Measurements from ENCODE around the gene JAM3.

The JAM3 gene

GRCh38 chr11:134139873-134140331, 71.0 kb downstream of the JAM3 start:
- TF ChIP-seq CTCF (conservative IDR thresholded peaks at IDR 0.05; ENCODE audit: low read depth, low read length) = peak; percentile 92
- H3K4me3 ChIP-seq (ENCODE audit: low read length) = no peak overlapping the region
- peak; percentile 29 for DNase-seq (ENCODE audit: low read depth)

- no peak for TF ChIP-seq CTCF (conservative IDR thresholded peaks at IDR 0.05; ENCODE audit: low read depth, low read length)
- DNase-seq (ENCODE audit: low read depth) = no peak
These were observed 72.2 kb downstream of the JAM3 start for GRCh38 chr11:134140961-134141490.

GRCh38 chr11:134142536-134142935, 73.7 kb downstream of the JAM3 start:
- H3K4me3 ChIP-seq (ENCODE audit: low read length) = no peak overlapping the region
- no peak for DNase-seq (ENCODE audit: low read depth)
- no peak for TF ChIP-seq CTCF (conservative IDR thresholded peaks at IDR 0.05; ENCODE audit: low read depth, low read length)

More at GRCh38 chr11:134140961-134141490, 72.2 kb downstream of the JAM3 start:
- no peak overlapping the region for H3K4me3 ChIP-seq (ENCODE audit: low read length)

GRCh38 chr11:134143801-134144200, 74.9 kb downstream of the JAM3 start:
- DNase-seq (ENCODE audit: low read depth) = no peak
- no peak for TF ChIP-seq CTCF (conservative IDR thresholded peaks at IDR 0.05; ENCODE audit: low read depth, low read length)
- no peak overlapping the region for H3K4me3 ChIP-seq (ENCODE audit: low read length)

GRCh38 chr11:134144744-134145143, 75.9 kb downstream of the JAM3 start:
- H3K4me3 ChIP-seq (ENCODE audit: low read length) = no peak overlapping the region
- DNase-seq (ENCODE audit: low read depth) = no peak
- TF ChIP-seq CTCF (conservative IDR thresholded peaks at IDR 0.05; ENCODE audit: low read depth, low read length) = no peak

- H3K4me3 ChIP-seq (ENCODE audit: low read length) = no peak overlapping the region
- no peak for DNase-seq (ENCODE audit: low read depth)
- TF ChIP-seq CTCF (conservative IDR thresholded peaks at IDR 0.05; ENCODE audit: low read depth, low read length) = no peak
These were observed 76.8 kb downstream of the JAM3 start for GRCh38 chr11:134145715-134146114.

GRCh38 chr11:134146598-134146997, 77.7 kb downstream of the JAM3 start:
- no peak for TF ChIP-seq CTCF (conservative IDR thresholded peaks at IDR 0.05; ENCODE audit: low read depth, low read length)
- no peak overlapping the region for H3K4me3 ChIP-seq (ENCODE audit: low read length)
- no peak for DNase-seq (ENCODE audit: low read depth)

Measured in retinal pigment epithelial cell (primary cell).